ENCODE measurements around the gene SRL. TPM values are rescaled to one million over a fixed set of nuclear protein-coding genes. Genes with fewer than 3 reads are reported as not detected.

SRL gene
- total RNA-seq, 4 donors from 2014 or later = 0.84 to 3.6 (median 1.5) TPM

- H3K4me3 ChIP-seq = peak overlapping the region; percentile 71 to 99 (median 94)
- TF ChIP-seq POLR2A (IDR thresholded peaks at IDR 0.05) = no peak
- TF ChIP-seq CTCF (IDR thresholded peaks at IDR 0.05) = peak in 2 of 5 experiments; percentile 30 to 47
- peak overlapping the region; percentile 60 to 95 (median 90) for H3K27ac ChIP-seq
- no peak for DNase-seq (ENCODE audit: low spot score in 2 of 2)
- peaks cover 0 to 28% (median 7%) of the 10 kb centered on the region in 4 donors for H3K4me1 ChIP-seq
- WGBS, 2 donors = 2 to 6% methylated on average over 13 to 17 of the region's 25 CpGs
- H3K36me3 ChIP-seq = no peaks in the 10 kb centered on the region
- H3K9me3 ChIP-seq = no peaks in the 10 kb centered on the region
- no peaks in the 10 kb centered on the region for H3K27me3 ChIP-seq
These were observed 32.0 kb upstream of the SRL start for GRCh38 chr16:4273858-4274311.

GRCh38 chr16:4272114-4272956 lies 30.5 kb upstream of the SRL start:
- Histone ChIP-seq H3K27ac (peak overlapping the region; percentile 60 to 95 (median 90)), H3K36me3 (no peaks in the 10 kb centered on the region), H3K4me3 (peak overlapping the region; percentile 71 to 99 (median 94)), H3K27me3 (no peaks in the 10 kb centered on the region), H3K4me1 (peaks cover 0 to 28% (median 7%) of the 10 kb centered on the region in 4 donors), H3K9me3 (no peaks in the 10 kb centered on the region)
- DNase-seq (ENCODE audit: low spot score in 2 of 2) = no peak
- WGBS, 2 donors = 0% methylated on average over 17 to 50 of the region's 79 CpGs
- TF ChIP-seq EP300 (IDR thresholded peaks at IDR 0.05) (no peak), CTCF (IDR thresholded peaks at IDR 0.05) (no peak), POLR2A (IDR thresholded peaks at IDR 0.05) (no peak)

DNA sequence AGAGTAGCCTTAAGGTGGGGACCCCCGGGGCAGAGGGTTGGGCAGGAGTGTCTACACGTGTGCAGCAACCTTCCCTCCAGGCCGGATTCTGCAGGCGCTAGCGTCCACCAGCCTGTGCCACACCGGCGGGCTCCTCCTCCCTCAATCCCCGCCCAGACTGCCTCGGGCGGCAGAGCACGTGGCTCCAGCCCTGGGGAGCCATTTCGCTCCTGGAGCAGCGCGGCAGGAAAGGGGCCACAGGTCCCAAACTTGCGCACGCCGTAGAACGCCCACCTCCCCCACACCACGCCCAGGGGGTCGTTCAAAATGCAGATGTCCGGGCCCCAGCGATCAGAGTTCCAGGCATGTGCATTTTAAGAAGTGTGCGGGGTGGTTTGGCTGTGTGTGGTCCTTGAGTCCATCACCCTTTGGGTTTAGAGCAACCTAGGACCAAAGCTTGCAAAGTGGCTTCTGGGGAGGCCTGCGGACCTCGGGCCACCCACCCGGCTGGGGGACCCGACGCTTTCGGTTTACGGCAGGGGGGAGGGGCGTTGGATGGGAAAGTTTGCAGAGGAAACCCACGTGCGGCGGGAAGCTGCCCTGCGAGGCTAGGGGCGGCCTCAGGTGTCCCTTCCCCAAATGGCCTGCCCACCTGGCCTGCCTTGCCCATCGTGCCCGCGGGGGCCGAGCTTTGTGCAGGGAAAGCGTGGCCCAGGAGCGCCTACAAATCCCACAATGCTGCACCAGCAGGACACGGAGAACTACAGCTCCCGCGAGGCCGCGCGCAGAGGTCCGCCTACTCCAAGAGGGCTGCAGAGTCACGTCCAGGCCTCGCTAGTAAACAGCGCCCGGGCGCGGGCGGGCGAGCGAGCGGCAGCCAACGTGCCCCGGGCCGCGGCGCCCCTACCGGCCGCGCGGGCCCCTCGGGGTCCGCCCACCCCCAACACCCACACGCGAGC lies 29.6 kb upstream of the SRL start:
- Histone ChIP-seq H3K9me3 (no peaks in the 10 kb centered on the region), H3K4me1 (peaks cover 0 to 28% (median 7%) of the 10 kb centered on the region in 4 donors), H3K27me3 (no peaks in the 10 kb centered on the region), H3K27ac (peak overlapping the region; percentile 60 to 95 (median 90)), H3K36me3 (no peaks in the 10 kb centered on the region), H3K4me3 (peak overlapping the region; percentile 71 to 99 (median 94))
- WGBS, 2 donors = 0% methylated on average over 1 to 37 of the region's 72 CpGs
- TF ChIP-seq POLR2A (IDR thresholded peaks at IDR 0.05) (peak; percentile 68 to 77), EP300 (IDR thresholded peaks at IDR 0.05) (peak in 1 of 2 donors; percentile 80), CTCF (IDR thresholded peaks at IDR 0.05) (peak in 4 of 5 experiments; percentile 10 to 35 (median 22))
- DNase-seq (ENCODE audit: low spot score in 2 of 2) = peak; percentile 82 to 85

GRCh38 chr16:4270595-4270994 lies 28.7 kb upstream of the SRL start:
- peaks cover 0 to 35% (median 7%) of the 10 kb centered on the region in 4 donors for H3K4me1 ChIP-seq
- TF ChIP-seq CTCF (IDR thresholded peaks at IDR 0.05) (no peak), EP300 (IDR thresholded peaks at IDR 0.05) (no peak), POLR2A (IDR thresholded peaks at IDR 0.05) (no peak)
- H3K27me3 ChIP-seq = no peaks in the 10 kb centered on the region
- no peak overlapping the region for H3K27ac ChIP-seq
- H3K9me3 ChIP-seq = no peaks in the 10 kb centered on the region
- WGBS, 2 donors = 85 to 94% methylated on average over 7 of the region's 7 CpGs
- H3K36me3 ChIP-seq = no peaks in the 10 kb centered on the region
- H3K4me3 ChIP-seq = peak overlapping the region in 1 of 4 donors; percentile 96
- DNase-seq (ENCODE audit: low spot score in 2 of 2) = no peak

Measured in tibial nerve (tissue), 4 donors.